Measurements from ENCODE around the gene IL18RAP.

- TF ChIP-seq CTCF (IDR thresholded peaks at IDR 0.05) (peak; percentile 85), ZFX (IDR thresholded peaks at IDR 0.05; ENCODE audit: borderline replicate concordance) (no peak)
Observed at GRCh38 chr2:102449370-102449974, 26.5 kb downstream of the IL18RAP start.
